SIG-M5 (cell line): ENCODE measurements around the gene USP24.
"Not testable (repeated sequence)": the region's sequence is repeated elsewhere in the genome, so short reads cannot be mapped to it uniquely, and the experiment has no call there.

Experiments
- DNase-seq: peaks from one replicate; lab custom pipeline; 2025; lab: John Stamatoyannopoulos, UW

The USP24 gene

GRCh38 chr1:55118651-55119329 is 96.4 kb downstream of the USP24 start:
- DNase-seq, result no peak

DNA sequence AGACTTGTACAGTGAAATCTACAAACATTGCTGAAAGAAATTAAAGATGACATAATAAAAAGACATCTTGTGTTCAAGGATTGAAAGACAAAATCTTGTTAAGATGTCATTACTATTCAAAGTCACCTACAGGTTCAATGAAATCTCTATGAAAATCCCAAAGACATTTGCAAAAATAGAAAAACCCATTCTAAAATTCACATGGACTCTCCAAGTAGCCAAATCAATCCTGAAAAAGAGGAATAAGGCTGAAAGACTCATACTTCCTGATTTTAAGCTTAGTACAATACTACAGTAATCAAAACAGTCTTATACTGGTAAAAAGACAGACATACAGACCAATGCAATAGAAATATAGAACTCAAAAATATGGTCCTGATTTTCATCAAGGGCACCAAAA is 97.2 kb downstream of the USP24 start:
- DNase-seq, result no peak

- DNase-seq, result not testable (repeated sequence)
These were observed 106.2 kb downstream of the USP24 start for GRCh38 chr1:55109005-55109404.

- no peak for DNase-seq
These were observed 108.1 kb downstream of the USP24 start for GRCh38 chr1:55107101-55107500.

GRCh38 chr1:55103891-55104290 is 111.3 kb downstream of the USP24 start:
- DNase-seq, result no peak

DNA sequence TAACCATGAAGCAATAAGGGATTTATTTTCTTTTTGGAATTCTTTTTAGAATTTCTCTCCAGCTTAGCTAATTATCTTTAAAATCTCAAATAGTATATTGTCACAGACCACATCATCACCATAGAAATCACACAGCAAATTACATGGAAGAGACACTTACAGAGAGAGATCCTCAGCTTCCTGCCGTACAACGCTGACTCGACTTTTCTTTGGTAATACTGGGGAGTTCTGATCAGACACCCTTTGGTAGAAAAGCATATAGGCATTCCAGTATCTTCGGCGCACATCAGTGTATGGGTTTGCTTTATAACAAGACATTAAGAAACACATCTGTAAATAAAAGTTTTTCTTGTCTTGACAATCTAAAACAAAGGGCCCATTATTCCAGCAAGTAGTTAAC is 120.1 kb downstream of the USP24 start:
- DNase-seq, result no peak

DNA sequence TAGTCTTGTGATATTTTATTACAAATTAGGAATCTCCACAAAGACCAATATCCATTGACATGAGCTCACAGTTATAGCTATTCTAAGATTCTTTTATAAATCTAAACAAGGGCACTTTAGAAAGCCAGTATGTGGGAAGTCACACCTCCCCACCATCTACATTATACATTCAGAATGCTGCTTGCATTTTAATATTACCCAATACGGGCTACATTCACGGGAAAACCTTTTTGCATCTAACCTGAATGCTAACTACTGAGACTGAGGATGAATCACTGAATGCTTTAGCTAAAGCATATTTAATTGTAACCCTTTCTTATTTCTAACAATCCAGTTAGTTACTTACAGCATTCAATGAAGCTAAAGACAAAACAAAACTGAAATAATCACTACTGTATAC is 122.7 kb downstream of the USP24 start:
- DNase-seq, result no peak

DNA sequence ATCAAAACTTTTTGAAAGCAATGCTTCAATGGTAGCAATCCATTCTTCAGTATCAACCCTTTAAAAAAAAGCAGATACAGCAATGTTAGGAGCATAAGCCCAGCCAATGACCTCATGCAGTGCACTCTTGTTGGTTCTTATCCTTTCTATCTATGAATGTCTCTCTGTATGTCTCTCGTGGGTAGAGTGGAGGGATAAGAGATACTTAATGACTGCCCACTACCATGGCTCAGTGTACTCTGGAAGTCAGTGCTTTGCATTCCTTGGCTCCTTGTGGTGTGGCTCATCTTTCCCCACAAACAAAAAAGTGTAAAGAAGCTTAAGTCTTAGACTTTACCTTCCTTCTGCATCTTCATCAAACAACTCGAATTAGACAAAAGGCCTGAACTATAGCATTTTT is 125.5 kb downstream of the USP24 start:
- DNase-seq, result no peak

GRCh38 chr1:55088413-55088812 is 126.8 kb downstream of the USP24 start:
- no peak for DNase-seq

DNA sequence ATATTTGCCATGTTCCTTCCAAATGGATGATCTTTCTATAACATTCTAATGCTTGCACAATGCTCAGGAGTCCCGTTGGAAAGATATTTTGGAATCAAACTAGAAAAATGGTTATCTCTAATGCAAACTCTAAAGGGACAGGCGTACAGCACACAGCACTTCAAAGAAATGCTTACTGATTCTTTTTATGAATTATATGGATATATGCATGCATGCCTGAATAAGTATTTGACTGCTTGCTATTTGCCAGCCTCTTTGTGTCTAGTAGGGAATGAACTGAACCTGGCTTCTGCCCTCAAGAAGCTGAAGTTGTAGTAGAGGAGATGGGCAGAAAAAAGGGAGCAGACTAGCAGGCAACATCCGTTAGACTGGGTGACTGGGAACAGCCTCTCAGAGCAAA is 127.7 kb downstream of the USP24 start:
- no peak for DNase-seq

GRCh38 chr1:55084257-55084656 is 130.9 kb downstream of the USP24 start:
- DNase-seq, result no peak

- DNase-seq, result no peak
These were observed 133.3 kb downstream of the USP24 start for GRCh38 chr1:55081905-55082296.

GRCh38 chr1:55081188-55081904 is 133.8 kb downstream of the USP24 start:
- no peak for DNase-seq

- no peak for DNase-seq
These were observed 135.5 kb downstream of the USP24 start for GRCh38 chr1:55079651-55080050.

DNA sequence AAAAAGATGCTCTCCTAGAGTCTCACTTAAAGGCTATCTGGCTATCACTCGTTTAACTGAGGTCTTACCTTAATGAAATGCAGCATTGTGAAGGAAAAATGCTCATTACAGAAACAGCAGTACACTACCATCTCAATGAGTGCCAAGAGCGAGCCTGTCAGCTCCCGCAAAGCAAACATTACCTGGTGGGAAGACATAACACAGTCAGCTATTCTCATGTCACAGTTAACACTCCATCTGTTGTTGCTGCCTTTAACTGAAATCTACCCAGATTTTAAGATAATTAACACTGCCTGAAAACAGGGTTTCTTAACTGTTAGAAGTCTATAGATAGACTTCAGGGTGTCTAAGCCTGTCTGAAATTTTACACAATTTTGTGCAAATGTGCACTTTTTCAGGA is 136.7 kb downstream of the USP24 start:
- no peak for DNase-seq

DNA sequence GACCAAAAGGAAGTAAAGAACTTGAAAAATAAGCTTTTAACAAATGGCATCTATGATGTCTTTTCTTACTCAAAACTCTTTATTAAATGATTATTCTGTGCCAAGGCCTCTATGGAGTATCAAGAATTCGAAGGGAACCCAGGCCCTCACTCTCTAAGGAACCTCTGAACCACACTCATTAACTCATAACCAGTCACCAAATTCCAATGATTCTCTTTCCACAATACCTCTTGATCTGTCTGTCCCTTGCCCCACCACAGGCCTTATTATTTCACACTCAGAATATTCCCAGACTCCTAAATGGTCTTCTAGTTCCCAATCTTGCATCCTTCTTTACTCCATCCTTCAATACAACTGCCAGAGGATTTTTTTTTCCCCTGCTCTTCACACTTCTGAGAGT is 138.8 kb downstream of the USP24 start:
- no peak for DNase-seq

DNA sequence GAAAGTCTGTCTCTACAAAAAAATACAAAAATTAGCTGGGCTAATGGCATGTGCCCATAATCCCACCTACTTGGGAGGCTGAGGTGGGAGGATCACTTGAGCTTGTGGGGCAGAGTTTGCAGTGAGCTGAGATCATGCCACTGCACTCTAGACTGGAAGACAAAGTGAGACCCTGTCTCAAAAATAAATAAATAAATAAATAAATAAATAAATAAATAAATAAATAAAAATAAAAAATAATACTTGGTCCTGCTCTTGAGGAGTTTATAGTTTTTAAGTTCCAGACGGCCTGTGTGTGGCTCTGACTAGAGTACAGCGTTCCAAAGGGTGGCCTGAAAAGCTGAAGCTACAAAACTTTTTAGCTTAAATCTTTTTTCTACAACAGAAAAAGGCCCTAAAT is 140.7 kb downstream of the USP24 start:
- no peak for DNase-seq

GRCh38 chr1:55073187-55073916 is 141.8 kb downstream of the USP24 start:
- DNase-seq, result no peak

DNA sequence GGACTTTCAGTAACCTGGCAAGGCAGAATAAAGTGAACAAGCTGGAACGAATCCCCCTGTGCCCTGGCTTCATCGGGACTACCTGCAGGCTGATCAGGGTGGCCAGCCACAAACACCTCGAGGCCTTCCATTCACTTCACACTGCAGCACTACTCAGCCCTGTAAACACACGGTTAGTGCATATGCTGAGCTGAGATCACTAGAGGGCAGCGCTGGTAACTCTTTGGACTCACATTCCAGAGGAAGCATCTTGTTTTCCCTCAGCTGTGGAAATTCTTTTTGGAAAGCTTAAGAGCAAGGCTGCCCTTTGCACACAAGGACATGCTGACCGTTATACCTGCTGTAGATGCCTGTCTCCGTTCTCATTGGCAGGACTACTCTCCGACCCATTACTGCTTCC is 143.7 kb downstream of the USP24 start:
- DNase-seq, result no peak

- no peak for DNase-seq
These were observed 144.6 kb downstream of the USP24 start for GRCh38 chr1:55070293-55071164.

GRCh38 chr1:55069280-55069679 is 145.9 kb downstream of the USP24 start:
- no peak for DNase-seq

DNA sequence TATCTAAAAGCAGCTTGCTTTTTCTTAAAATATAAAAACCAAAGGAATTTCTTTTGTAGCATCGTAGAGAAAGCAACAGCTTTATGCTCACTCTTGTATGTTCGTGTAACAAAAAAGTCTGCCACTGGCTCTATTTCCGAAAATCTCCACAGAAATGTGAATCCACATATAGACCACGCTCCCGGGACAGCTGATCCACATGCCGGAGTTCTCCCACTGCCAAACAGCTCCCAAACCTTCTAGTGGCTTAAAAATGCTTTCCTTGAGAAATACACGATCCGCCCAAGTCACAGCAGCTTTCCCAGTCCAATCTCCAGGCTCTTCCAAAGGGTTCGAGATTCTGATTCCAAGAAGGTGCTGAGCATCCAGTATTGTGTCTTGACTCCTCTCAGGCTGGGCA is 146.5 kb downstream of the USP24 start:
- DNase-seq, result no peak
